Activated naive CD4-positive, alpha-beta T cell treated with anti-CD3 and anti-CD28 coated beads, Interleukin-2, amount 50 U/mL, for 16 hours (primary cell): ENCODE data around the gene HEMK1.
A peak's percentile ranks its signal among the peaks of the same experiment; 100 is the strongest.

ENCODE experiments used
- DNase-seq: peaks from one replicate; pipeline ENCODE4 v3.0.0-alpha.2; 2020

The HEMK1 gene

GRCh38 chr3:50577348-50577747 lies 8.0 kb downstream of the HEMK1 start:
- DNase-seq = no peak

- no peak for DNase-seq
Observed at GRCh38 chr3:50580683-50581458, 11.5 kb downstream of the HEMK1 start.

GRCh38 chr3:50581459-50581842 lies 12.1 kb downstream of the HEMK1 start:
- DNase-seq = no peak

- no peak for DNase-seq
Observed at GRCh38 chr3:50582083-50582482, 12.8 kb downstream of the HEMK1 start.

- DNase-seq = no peak
Observed at GRCh38 chr3:50583897-50584296, 14.6 kb downstream of the HEMK1 start.

- no peak for DNase-seq
Observed at GRCh38 chr3:50584391-50584790, 15.1 kb downstream of the HEMK1 start.

GRCh38 chr3:50585919-50586762 lies 16.8 kb downstream of the HEMK1 start:
- DNase-seq = no peak

- DNase-seq = no peak
Observed at GRCh38 chr3:50586763-50587070, 17.4 kb downstream of the HEMK1 start.

- DNase-seq = no peak
Observed at GRCh38 chr3:50587373-50587772, 18.1 kb downstream of the HEMK1 start.

GRCh38 chr3:50587806-50588758 lies 18.8 kb downstream of the HEMK1 start:
- peak; percentile 78 for DNase-seq

- no peak for DNase-seq
Observed at GRCh38 chr3:50588759-50589433, 19.6 kb downstream of the HEMK1 start.

- DNase-seq = no peak
Observed at GRCh38 chr3:50591196-50591741, 21.9 kb downstream of the HEMK1 start.

GRCh38 chr3:50592568-50592967 lies 23.2 kb downstream of the HEMK1 start:
- no peak for DNase-seq

- DNase-seq = no peak
Observed at GRCh38 chr3:50594253-50594785, 25.0 kb downstream of the HEMK1 start.

GRCh38 chr3:50599115-50599715 lies 29.9 kb downstream of the HEMK1 start:
- no peak for DNase-seq

GRCh38 chr3:50599716-50600118 lies 30.4 kb downstream of the HEMK1 start:
- DNase-seq = no peak

- no peak for DNase-seq
Observed at GRCh38 chr3:50600141-50600753, 30.9 kb downstream of the HEMK1 start.

- DNase-seq = peak; percentile 78
Observed at GRCh38 chr3:50600841-50601591, 31.7 kb downstream of the HEMK1 start.

GRCh38 chr3:50602595-50603191 lies 33.4 kb downstream of the HEMK1 start:
- no peak for DNase-seq
